ENCODE data around the gene PKP4.
"Not testable (repeated sequence)": the region's sequence is repeated elsewhere in the genome, so short reads cannot be mapped to it uniquely, and the experiment has no call there.

Gene PKP4

DNA sequence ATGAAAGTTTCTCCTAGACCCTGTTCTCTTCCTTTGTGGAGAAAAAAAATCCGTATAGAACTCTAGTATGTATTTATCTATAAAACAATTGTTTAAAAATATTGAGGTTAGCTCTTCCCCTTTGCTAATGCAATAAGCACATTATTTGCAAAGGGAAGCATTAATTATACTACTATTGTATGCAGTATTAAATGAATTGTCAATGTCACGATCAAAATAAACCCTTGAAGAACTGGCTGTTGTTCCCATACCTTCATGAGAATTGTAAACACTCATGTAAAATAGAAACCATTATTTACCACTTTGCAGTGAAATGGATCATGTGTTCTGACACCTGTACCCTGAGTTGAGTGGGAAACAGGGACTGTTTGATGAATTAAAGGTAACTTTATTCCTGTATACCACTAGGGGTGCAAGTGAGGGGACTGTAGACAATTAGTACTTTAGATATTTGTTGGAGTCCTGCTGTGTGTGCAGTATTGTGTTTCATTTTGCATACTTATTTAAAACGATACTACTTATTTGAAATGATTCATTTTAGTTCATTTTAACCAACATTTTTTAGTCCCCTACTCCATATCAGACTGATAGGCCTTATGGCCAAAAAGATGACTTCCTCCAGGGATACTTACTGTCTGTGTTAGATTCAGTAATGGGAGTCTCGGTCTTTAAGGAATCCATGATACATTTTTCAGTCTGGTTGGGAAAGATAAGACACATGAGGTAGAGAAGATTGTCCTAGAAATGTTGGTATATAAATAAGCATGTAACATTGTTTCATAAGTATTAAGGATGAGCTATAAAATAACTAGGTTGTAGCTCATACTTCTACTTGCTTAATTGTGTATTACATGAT is 7.9 kb downstream of the PKP4 start:
- no peak for DNase-seq (ENCODE audit: low read depth)

DNA sequence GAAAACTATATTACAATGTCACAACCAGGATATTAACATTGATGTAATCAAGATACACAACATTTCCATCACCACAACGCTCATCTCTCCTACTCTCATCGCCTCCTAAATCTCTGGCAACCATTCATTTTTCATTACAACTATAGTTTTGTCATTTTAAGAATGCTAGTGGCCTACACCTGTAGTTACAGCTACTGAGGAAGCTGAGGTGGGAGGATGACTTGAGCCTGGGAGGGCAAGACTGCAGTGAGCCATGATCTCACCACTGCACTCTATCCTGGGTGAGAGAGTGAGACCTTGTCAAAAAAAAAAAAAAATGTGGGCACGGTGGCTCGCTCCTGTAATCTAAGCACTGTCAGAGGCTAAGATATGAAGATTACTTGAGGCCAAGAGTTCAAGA is 10.5 kb downstream of the PKP4 start:
- no peak for DNase-seq (ENCODE audit: low read depth)

DNA sequence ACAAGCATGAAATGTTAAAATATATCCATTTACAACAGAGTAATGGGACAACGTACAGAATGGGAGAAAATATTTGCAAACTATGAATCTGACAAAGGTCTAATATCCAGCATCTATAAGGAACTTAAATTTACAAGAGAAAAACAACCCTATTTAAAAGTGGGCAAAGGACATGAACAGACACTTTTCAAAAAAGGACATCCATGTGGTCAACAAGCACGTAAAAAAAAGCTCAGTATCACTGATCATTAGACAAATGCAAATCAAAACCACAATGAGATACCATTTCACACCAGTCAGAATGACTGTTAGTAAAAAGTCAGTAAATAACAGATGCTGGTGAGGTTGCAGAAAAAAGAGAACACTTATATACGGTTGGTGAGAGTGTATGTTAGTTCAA is 16.1 kb downstream of the PKP4 start:
- DNase-seq (ENCODE audit: low read depth): not testable (repeated sequence)

DNA sequence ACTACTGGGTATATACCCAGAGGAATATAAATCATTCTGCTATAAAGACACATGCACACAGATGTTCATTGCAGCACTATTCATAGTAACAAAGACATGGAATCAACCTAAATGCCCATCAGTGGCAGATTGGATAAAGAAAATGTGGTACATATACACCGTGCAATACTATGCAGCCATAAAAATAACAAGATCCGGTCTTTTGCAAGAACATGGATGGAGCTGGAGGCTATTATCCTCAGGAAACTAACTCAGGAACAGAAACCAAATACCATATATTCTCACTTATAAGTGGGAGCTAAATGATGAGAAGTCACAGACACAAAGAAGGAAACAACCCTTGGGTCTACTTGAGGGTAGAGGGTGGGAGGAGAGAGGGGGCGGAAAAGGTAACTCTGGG is 16.5 kb downstream of the PKP4 start:
- not testable (repeated sequence) for DNase-seq (ENCODE audit: low read depth)

DNA sequence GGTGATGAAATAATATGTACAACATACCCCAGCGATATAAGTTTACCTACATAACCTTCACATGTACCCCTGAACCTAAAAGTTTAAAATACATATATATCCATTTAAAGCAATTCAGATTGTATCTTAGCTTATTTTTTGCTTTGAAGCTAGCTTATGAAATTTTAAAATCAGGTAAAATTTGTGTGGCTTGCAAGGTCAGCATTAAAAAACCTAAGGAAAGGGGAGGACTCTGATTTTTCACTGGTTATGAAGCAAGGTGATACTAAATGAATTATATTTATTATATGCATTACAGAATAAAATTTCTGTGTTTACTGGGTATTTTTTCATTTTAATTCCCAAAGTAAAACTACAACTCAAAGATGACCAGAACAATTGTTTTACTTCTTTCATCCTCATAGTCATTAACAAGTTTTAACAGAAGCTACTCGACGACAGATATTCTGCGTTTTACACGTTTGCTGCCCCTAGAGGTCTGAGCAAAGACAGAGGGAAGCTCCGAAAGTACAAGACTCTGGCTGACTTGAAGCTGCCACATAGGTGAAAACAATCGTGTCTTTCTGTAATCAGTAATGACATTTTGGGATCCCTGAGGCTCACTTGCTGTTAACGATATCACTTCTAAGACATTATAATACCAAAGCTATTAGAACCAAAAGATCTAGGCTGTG is 17.1 kb downstream of the PKP4 start:
- no peak for DNase-seq (ENCODE audit: low read depth)

DNA sequence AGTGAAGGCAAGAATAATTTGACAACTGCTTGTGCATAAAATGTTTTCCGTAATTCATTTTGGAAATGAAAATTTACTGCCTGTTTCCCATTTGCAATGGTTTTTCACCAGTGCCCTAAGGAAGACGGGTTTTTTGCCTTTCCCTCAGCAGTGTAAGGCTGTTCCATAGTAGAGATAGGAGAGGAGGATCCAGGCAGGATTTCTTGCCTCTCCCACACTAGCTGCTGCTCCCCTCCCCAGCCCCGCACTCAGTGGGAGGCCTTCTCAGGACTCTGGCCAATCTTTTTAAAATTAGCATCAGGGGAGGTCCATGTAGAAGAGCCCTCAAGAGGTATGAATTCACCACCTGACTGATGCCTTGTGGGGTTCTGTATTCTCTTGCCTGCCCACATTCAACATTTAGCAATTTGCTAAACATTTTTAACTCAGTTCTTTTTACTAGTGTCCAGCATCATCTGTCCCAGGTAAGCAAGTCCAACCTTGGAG is 17.8 kb downstream of the PKP4 start:
- not testable (repeated sequence) for DNase-seq (ENCODE audit: low read depth)

DNA sequence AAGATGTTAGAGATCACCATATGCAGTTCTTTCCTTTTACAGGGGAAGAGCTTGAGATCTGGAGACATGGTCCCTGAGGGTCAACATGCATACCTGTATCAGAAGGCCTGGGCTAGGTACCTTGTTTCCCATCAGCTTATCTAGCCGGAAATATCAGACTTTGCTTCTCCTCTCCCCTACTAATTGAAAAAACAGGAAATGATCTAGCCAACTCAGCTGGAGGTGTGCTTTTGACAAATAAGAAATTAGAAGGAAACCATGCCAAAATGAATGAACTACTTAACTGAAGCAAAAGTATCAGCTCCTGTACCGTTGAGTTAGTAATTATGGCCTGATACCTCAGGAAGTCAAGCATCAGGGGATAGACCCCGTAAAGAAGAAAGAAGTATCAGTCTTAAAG is 20.4 kb downstream of the PKP4 start:
- no peak for DNase-seq (ENCODE audit: low read depth)

DNA sequence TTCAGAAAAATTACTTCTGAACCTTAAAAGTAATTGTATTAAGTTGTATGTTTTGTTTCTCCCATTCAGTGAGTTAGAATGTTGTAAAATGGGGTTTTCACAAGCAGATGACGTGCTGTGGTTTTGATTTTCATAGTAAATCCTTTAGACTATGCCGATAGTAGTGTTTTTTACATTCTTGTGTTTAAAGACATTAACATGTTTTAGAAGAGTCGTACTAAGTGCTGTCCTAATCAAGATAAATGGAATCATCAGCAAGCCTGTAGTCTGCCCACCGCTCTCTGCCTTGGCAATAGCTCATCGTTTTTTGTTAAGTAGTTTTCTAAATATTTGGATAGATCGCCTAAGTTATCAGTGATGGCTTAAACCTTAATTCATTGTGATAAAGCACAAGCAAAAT is 21.5 kb downstream of the PKP4 start:
- DNase-seq (ENCODE audit: low read depth): no peak

DNA sequence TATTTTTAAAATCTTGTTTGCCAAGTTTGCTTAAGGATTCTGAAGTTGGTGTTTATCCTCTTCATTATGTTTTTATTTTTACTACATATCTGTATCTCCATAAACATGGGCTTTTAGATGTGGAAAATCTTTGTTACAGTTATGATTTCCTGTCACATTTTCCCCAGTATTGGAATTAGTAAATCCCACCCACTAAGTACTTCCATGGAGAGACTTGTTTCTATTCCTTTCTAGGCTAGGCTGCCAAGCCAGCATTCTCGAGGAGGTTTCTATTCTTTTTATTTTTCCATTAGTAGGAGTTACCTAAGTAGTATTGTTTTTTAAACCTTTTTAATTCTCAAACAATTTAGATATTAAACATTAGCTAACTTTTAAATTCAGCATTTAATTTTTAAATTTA is 22.1 kb downstream of the PKP4 start:
- no peak for DNase-seq (ENCODE audit: low read depth)

DNA sequence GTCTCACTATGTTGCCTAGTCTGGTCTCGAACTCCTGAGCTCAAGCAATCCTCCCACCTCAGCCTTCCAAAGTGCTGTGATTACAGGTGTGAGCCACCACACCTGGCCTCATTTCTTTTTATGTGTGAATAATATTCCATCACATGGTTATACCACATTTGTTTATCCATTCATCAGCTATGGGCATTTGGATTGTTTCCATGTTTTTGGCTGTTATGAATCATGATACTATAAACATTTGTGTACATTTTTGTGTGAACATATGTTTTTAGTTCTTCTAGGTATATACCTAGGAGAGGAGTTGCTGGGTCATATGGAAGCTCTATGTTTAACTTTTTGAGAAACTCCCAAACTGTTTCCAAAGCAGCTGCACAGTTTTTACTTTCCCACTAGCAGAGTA is 24.4 kb downstream of the PKP4 start:
- no peak for DNase-seq (ENCODE audit: low read depth)

DNA sequence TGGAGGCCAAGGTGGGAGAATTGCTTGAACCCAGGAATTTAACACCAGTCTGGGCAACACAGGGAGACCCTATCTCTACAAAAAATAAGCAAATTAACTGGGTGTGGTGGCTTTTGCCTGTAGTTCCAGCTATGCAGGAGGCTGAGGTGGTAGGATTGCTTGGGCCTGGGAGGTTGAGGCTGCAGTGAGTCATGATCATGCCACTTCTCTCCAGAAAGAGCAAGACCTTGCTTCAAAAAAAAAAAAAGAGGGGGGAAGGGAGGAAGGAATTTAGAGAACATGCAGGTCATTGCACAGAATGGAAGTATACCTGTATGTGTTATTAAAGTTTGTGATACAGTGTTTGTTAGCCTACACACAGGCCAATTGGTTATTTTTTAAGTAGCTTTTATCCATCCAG is 25.8 kb downstream of the PKP4 start:
- DNase-seq (ENCODE audit: low read depth): no peak

DNA sequence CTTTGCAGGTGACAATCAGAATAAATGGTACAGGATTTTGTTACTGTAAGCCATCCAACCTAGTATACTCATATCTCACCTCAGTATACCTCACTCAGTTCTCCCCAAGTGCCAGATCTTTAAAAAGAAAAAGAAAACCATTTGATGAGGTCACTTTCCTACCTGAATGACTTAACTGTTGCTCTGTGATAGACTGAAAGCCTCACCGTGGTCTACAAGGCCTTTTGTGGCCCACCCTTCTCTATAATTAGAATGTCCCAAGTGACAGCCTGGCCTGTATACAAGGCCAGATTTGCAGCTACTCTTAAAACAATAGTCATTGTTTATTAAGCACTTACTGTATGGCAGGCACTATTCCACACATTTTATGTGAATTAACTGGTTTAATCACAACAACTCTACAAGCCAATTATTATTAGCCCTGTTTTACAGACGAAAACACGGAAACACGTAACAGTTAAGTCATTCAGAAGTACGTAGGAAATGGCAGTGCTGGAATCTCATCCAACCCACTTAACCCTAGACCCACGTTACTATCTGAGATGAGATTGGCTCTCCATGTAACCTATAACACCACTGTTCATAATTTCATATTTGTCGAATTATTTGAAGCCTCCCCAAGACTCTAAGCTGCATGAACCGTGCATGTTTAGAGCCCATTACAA is 28.3 kb downstream of the PKP4 start:
- no peak for DNase-seq (ENCODE audit: low read depth)

DNA sequence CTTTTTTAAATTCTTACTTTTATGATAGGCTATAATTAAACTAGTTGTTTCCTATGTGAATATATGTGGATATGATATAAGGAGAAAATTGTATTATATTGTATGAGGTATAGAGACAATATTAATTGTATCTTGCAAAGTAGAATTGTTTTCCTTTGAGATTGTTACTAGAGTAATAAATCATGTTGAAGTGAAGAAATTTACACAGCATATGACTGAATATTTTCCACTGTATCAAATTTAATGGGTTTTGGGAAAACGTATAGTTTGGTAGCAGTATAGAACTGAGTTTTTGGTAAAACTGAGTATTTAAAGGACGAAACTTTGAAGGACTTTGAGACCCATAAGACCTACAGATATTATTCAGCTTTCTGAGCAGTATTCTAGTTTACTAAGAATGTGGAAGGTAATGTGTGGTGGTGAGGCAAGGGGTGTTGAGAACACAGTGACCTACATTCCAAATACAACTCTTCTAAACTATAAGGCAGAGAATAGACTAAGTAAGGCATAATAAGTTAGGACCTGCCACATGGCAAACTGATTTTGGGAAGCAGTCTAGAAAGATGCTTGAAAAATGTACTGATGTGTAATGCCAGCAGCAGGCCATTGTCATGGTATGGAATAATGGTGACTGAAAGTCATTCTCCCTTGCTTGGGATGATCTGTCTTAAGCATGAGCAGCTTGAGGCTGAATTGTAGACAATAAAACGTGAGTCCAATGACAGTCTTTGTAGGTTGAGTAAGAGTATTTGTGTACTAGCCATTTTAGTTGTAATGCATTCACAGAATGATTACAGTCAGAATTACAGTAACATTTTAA is 29.6 kb downstream of the PKP4 start:
- DNase-seq (ENCODE audit: low read depth): no peak

DNA sequence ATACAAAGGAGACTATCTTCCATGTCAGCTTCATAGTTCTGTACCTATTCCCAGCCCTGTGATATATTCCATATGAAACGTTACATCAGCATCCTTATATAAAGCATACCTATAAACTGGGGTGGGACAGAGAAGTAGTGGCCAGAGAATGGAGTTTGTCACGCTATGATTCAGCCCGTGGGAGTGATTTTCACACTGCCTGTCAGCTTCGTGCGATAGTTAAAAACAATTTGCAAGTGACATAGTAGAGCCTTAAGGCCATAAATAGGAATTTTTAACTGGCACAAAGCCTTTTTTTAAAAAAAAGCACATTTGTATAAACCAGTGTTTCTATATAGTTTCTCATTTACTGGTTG is 30.2 kb downstream of the PKP4 start:
- DNase-seq (ENCODE audit: low read depth): no peak

DNA sequence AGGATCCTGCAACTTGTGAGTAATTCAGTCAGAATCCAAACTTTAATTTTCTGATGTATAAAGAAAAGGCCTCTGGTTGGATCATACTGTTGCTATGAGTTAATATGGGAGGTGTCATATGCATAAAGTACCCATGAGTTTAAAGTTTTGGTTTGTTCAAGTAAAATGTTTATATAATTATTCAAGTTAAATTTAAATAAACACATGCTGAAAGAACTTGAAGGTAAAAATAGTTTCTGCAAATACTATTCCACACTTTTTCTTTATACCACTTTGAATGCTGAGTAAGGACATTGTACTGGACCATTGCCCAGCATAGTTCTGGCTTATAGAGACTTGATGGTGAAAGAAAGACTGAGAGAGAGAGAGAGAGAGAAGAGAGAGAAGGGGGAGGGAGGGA is 30.7 kb downstream of the PKP4 start:
- no peak for DNase-seq (ENCODE audit: low read depth)

DNA sequence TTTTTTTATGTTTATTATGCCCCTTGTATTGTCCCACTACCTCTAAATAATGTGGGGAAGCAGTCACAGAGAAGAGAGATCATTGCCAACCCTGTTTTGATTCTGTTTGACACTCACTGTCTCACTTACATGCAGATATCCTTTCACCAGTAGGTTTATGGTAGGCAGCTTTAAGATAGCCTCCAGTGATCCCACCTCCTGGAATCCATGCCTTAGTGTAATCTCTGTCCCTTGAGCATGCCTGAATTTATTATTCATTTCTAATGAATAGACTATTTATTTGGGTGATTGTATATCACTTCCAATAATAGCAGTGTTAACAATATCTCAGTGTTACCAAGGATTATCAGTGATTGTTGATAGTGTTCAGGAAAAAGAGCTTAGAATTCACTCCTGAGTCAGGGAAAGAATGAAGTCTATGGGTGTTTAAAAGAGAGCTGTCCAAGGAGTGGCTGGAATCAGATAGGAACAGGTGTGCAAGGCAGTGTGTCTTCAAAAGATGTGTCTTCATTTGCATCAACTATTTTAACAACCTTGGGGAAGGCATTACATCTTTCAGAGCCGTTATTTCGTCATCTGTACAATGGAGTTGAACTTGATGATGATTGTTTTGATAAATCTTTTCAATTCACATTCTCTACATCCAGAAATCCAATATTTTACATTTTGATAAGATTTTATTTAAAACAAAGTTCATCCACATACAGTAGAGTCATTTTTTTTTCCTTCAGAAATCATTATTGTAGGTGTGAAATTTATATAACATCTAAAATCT is 31.9 kb downstream of the PKP4 start:
- no peak for DNase-seq (ENCODE audit: low read depth)

DNA sequence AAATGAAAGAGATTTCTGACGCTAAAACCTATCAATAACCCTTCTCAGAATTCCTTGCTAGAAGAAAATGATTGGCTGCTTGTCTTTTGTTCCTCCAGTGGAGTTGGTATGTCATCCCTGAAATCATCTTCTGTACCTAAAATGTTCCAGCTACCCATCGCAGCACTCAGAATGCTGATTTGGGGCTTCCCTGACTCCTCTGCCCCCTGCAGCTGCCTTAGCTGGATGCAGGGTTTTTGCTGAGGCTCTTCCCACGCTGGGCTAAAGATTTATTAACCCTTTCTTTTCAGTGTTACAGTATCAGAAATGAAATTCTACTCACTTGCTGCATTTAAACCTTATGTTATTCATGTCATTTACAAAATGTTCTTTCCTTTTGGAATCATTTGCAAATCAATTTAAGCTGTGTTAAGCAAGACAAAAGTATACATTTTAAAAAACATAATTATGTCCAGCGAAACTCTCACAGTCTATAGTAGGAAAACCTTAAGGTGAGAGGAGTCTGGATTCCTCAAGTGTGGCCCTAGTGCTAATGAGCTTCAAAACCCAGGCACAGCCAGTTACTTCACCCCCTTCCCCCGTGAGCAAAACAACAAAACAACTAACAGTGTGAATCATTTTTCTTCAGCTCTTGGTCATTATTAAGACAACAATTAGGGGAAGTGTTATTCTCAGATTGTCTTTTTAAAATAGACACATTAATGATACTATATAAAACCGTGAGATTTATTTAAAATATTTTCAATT is 32.8 kb downstream of the PKP4 start:
- no peak for DNase-seq (ENCODE audit: low read depth)

DNA sequence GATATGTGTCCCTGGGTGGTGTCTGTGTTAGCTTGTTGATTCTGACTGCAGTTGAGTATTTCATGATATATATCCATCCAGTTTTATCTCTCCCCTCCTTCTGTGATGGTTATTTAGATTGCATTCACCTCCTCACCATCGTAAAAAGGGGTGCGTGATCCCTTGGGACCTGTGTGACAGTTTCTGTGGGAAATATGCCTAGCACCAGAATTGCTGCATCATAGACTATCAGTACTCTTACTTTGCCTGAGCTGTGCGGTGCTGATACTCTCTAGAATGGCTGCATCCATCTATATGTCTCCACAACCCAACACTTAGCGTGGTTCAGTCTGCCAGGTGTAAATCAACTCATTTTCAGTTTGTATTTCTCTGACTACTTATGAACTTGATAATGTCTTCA is 34.3 kb downstream of the PKP4 start:
- DNase-seq (ENCODE audit: low read depth): no peak

DNA sequence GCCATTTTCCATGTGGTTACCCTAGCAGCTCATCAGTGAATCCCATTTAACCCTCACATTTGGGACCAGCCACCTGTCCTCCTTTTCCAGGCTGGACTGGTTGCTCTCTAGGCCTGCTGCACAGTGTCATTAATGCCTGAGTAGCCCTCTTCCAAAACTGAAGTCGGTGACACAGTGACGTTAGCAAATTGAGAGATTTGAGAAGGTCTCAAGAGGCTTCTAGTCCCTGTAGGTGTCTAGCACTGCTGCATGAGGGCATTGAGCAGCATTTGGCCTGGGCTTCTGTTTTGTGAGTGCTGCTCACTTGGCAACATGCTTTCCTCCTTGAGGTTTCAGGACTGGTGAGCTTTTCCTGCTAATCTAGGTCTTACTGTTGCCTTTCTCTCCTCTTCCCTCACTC is 36.7 kb downstream of the PKP4 start:
- no peak for DNase-seq (ENCODE audit: low read depth)

DNA sequence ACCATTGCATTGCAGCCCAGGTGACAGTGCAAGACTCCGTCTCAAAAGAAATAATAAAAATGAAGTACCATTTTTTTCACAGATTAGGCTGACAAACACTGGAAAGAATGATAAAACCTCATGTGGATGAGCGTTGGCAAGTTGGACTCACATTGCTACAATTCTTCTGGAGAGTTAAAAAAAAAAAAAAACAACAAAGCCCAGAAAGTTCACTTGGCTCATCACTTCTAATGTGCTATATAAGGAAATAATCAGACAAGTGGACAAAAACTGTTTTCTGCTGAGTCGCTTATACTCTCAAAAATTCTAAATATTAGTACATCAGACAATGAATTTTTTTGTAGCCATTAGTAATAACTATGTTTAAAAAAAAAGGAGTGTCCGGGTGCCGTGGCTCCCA is 38.4 kb downstream of the PKP4 start:
- DNase-seq (ENCODE audit: low read depth): no peak

DNA sequence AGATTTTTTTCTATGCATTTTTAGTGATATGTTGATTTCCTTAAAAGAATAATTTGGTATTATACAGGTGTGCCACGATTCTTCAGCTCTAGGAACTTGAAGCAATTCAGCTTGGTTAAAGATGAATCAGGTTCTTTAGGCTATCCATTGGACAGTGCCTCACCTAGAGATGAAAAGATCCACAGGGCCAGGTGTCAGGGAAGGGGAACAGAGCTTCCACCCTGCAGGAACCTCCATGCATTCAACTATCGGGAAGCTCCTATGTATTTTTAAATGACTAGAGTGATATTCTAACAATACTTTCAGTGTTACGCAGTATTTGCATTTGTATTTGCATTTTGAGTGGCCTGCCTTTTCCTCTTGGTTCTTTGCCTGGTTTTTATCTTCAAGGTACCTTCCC is 40.2 kb downstream of the PKP4 start:
- no peak for DNase-seq (ENCODE audit: low read depth)

All from stimulated activated CD8-positive, alpha-beta memory T cell treated with anti-CD3 and anti-CD28 coated beads, Interleukin-15, amount 100 ng/mL, for 24 hours (primary cell).